ENCODE measurements around the gene RELN. TPM values are rescaled to one million over a fixed set of nuclear protein-coding genes. Genes with fewer than 3 reads are reported as not detected.

Gene RELN
- total RNA-seq, 1 donor from 2014 or later, result 5.7 TPM

DNA sequence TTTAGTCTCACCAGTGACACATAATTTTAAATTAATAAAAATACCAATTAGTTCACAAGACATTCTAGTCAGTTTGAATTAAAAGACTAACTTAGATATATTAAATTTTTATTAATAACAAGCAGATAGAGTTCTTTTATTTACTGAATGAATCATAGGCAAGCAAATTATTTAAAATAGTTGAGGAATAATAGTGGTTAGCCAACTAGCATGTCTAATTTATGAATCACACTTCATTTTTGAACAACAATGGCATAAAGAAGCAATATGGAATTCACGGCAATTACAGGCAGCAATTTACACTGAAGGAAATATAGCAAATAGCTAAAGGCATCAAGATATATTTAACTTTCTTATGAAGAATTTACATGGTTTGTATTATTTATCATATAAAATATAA, 356.5 kb downstream of the RELN start:
- Mint-ChIP-seq H3K27me3 (ENCODE audit: unreplicated experiment) (no peaks in the 10 kb centered on the region), H3K4me1 (ENCODE audit: low read depth, unreplicated experiment) (peaks cover 5% of the 10 kb centered on the region), H3K9me3 (ENCODE audit: unreplicated experiment) (no peaks in the 10 kb centered on the region), H3K27ac (ENCODE audit: unreplicated experiment) (no peak overlapping the region), H3K4me3 (ENCODE audit: unreplicated experiment) (no peak overlapping the region), H3K36me3 (ENCODE audit: unreplicated experiment) (no peaks in the 10 kb centered on the region)
- TF ChIP-seq, protein P1, sequence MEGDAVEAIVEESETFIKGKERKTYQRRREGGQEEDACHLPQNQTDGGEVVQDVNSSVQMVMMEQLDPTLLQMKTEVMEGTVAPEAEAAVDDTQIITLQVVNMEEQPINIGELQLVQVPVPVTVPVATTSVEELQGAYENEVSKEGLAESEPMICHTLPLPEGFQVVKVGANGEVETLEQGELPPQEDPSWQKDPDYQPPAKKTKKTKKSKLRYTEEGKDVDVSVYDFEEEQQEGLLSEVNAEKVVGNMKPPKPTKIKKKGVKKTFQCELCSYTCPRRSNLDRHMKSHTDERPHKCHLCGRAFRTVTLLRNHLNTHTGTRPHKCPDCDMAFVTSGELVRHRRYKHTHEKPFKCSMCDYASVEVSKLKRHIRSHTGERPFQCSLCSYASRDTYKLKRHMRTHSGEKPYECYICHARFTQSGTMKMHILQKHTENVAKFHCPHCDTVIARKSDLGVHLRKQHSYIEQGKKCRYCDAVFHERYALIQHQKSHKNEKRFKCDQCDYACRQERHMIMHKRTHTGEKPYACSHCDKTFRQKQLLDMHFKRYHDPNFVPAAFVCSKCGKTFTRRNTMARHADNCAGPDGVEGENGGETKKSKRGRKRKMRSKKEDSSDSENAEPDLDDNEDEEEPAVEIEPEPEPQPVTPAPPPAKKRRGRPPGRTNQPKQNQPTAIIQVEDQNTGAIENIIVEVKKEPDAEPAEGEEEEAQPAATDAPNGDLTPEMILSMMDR (IDR thresholded peaks at IDR 0.05; ENCODE audit: partially characterized antibody, unreplicated experiment), result no peak
- DNase-seq, result no peak

DNA sequence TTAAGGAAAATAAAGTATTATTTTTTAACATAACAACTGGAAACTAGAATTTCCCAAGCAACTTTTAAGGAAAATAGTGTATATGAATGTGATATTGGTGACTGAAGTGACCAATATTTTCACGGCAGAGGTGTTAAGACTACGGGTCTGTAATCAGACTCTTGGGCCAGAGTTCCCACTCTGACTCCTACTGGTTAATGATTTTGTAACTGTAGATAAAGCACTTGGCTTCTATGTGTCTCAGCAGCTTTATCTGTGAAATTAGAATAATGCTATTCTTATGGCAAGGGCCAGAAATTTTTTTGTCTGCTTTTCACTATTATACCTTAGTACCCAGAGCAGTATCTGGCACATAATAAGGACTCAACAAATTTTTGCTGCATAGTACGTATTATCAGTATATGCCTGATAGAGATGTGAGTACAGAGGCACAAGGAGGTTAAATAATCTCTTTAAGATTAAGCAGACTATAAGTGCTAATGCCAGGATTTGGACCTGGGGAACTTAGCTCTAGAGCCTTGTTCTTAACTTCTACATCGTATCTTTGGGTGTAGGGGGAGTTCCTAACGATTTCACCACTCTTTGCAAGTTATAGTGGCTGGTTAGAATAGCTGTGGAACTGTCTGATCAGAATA, 357.3 kb downstream of the RELN start:
- H3K27ac Mint-ChIP-seq (ENCODE audit: unreplicated experiment), result no peak overlapping the region

GRCh38 chr7:103630318-103630717, 359.1 kb downstream of the RELN start:
- Mint-ChIP-seq H3K4me1 (ENCODE audit: low read depth, unreplicated experiment) (peaks cover 2% of the 10 kb centered on the region), H3K4me3 (ENCODE audit: unreplicated experiment) (no peak overlapping the region)

More for the DNA sequence above, 357.3 kb downstream of the RELN start:
- Mint-ChIP-seq H3K9me3 (ENCODE audit: unreplicated experiment) (no peaks in the 10 kb centered on the region), H3K4me3 (ENCODE audit: unreplicated experiment) (no peak overlapping the region), H3K27me3 (ENCODE audit: unreplicated experiment) (no peaks in the 10 kb centered on the region), H3K4me1 (ENCODE audit: low read depth, unreplicated experiment) (peaks cover 5% of the 10 kb centered on the region), H3K36me3 (ENCODE audit: unreplicated experiment) (no peaks in the 10 kb centered on the region)
- TF ChIP-seq, protein P1 (IDR thresholded peaks at IDR 0.05; ENCODE audit: partially characterized antibody, unreplicated experiment), result no peak
- DNase-seq, result no peak

GRCh38 chr7:103628742-103629141, 360.7 kb downstream of the RELN start:
- no peaks in the 10 kb centered on the region for H3K36me3 Mint-ChIP-seq (ENCODE audit: unreplicated experiment)

More at GRCh38 chr7:103630318-103630717, 359.1 kb downstream of the RELN start:
- TF ChIP-seq, protein P1 (IDR thresholded peaks at IDR 0.05; ENCODE audit: partially characterized antibody, unreplicated experiment), result no peak
- no peaks in the 10 kb centered on the region for H3K36me3 Mint-ChIP-seq (ENCODE audit: unreplicated experiment)
- no peaks in the 10 kb centered on the region for H3K9me3 Mint-ChIP-seq (ENCODE audit: unreplicated experiment)
- DNase-seq, result no peak
- no peak overlapping the region for H3K27ac Mint-ChIP-seq (ENCODE audit: unreplicated experiment)
- no peaks in the 10 kb centered on the region for H3K27me3 Mint-ChIP-seq (ENCODE audit: unreplicated experiment)

GRCh38 chr7:103626776-103627175, 362.7 kb downstream of the RELN start:
- H3K27ac Mint-ChIP-seq (ENCODE audit: unreplicated experiment), result no peak overlapping the region
- H3K4me3 Mint-ChIP-seq (ENCODE audit: unreplicated experiment), result no peak overlapping the region
- TF ChIP-seq, protein P1 (IDR thresholded peaks at IDR 0.05; ENCODE audit: partially characterized antibody, unreplicated experiment), result no peak
- H3K36me3 Mint-ChIP-seq (ENCODE audit: unreplicated experiment), result no peaks in the 10 kb centered on the region
- H3K27me3 Mint-ChIP-seq (ENCODE audit: unreplicated experiment), result no peaks in the 10 kb centered on the region
- DNase-seq, result no peak
- peaks cover 4% of the 10 kb centered on the region for H3K4me1 Mint-ChIP-seq (ENCODE audit: low read depth, unreplicated experiment)
- no peaks in the 10 kb centered on the region for H3K9me3 Mint-ChIP-seq (ENCODE audit: unreplicated experiment)

More at GRCh38 chr7:103628742-103629141, 360.7 kb downstream of the RELN start:
- DNase-seq, result no peak
- Mint-ChIP-seq H3K9me3 (ENCODE audit: unreplicated experiment) (no peaks in the 10 kb centered on the region), H3K27ac (ENCODE audit: unreplicated experiment) (no peak overlapping the region), H3K27me3 (ENCODE audit: unreplicated experiment) (no peaks in the 10 kb centered on the region), H3K4me3 (ENCODE audit: unreplicated experiment) (no peak overlapping the region), H3K4me1 (ENCODE audit: low read depth, unreplicated experiment) (no peaks in the 10 kb centered on the region)
- TF ChIP-seq, protein P1 (IDR thresholded peaks at IDR 0.05; ENCODE audit: partially characterized antibody, unreplicated experiment), result no peak

All from glutamatergic neuron (in vitro differentiated cells).